ENCODE data around the gene TMEM184A.

The TMEM184A gene

GRCh38 chr7:1499367-1500029 is 56.5 kb downstream of the TMEM184A start:
- no peak for DNase-seq

- DNase-seq: no peak
Measured at GRCh38 chr7:1498370-1499305, 57.4 kb downstream of the TMEM184A start.

GRCh38 chr7:1497293-1497927 is 58.6 kb downstream of the TMEM184A start:
- no peak for DNase-seq

- no peak for DNase-seq
Measured at GRCh38 chr7:1496531-1497292, 59.3 kb downstream of the TMEM184A start.

GRCh38 chr7:1495564-1496242 is 60.3 kb downstream of the TMEM184A start:
- DNase-seq: no peak

- no peak for DNase-seq
Measured at GRCh38 chr7:1494866-1495563, 61.0 kb downstream of the TMEM184A start.

- no peak for DNase-seq
Measured at GRCh38 chr7:1494447-1494846, 61.6 kb downstream of the TMEM184A start.

GRCh38 chr7:1493571-1493970 is 62.4 kb downstream of the TMEM184A start:
- no peak for DNase-seq

- no peak for DNase-seq
Measured at GRCh38 chr7:1493129-1493528, 62.9 kb downstream of the TMEM184A start.

- DNase-seq: no peak
Measured at GRCh38 chr7:1492640-1493039, 63.4 kb downstream of the TMEM184A start.

Data from 8988T (cell line).